Activated CD4-positive, alpha-beta T cell treated with anti-CD3 and anti-CD28 coated beads for 36 hours (primary cell): Measurements from ENCODE around the gene EN1. TPM values are rescaled to one million over a fixed set of nuclear protein-coding genes. Genes with fewer than 3 reads are reported as not detected.

Experiments
- ATAC-seq: fragments of 200-7000 bp; cut with Tn5 transposase; one replicate; pipeline ENCODE4 v1.10.0; 2021; ENCODE audit warnings: mild to moderate bottlenecking, moderate library complexity
- CTCF ChIA-PET: fragments of 350-600 bp; sonication (Branson Sonifier 250); formaldehyde crosslinking; loops from one replicate; lab custom pipeline; 2021; ENCODE audit warnings: antibody characterized with exemption; lab: Charles Lee
- POLR2A ChIA-PET: fragments of 350-600 bp; sonication (Branson Sonifier 250); formaldehyde crosslinking; loops from one replicate; lab custom pipeline; 2021; ENCODE audit warnings: antibody characterized with exemption, inconsistent platforms; lab: Charles Lee
- DNase-seq: peaks from one replicate; pipeline ENCODE4 v3.0.0-alpha.2; 2020
- H3K27ac Mint-ChIP-seq: one replicate; pipeline ENCODE4 v1.8.0; 2021; ENCODE audit warnings: mixed read lengths
- H3K27me3 Mint-ChIP-seq: one replicate; pipeline ENCODE4 v1.8.0; 2021; ENCODE audit warnings: mixed read lengths
- H3K36me3 Mint-ChIP-seq: one replicate; pipeline ENCODE4 v1.8.0; 2021; ENCODE audit warnings: low read depth, mixed read lengths
- H3K4me1 Mint-ChIP-seq: one replicate; pipeline ENCODE4 v1.8.0; 2021; ENCODE audit warnings: mixed read lengths
- H3K4me3 Mint-ChIP-seq: one replicate; pipeline ENCODE4 v1.8.0; 2021; ENCODE audit warnings: mild to moderate bottlenecking, moderate library complexity, mixed read lengths
- H3K9me3 Mint-ChIP-seq: one replicate; pipeline ENCODE4 v1.8.0; 2021; ENCODE audit warnings: low read depth, mixed read lengths
- intact Hi-C, 2 experiments: fragments of 100-400 bp; cut with DNase I in 1 of 2; cut with micrococcal nuclease in 1 of 2; formaldehyde crosslinking; loops; one replicate each; pipeline versions ENCODE4 v1.14.2 to v1.15.1; 2022 to 2024; cut with DNase I, micrococcal nuclease
- total RNA-seq, 2 experiments: library from RNA; stranded (reverse); gene quantifications; one replicate each; pipeline ENCODE4 v1.2.3, GENCODE V29; 2021

EN1 gene
- total RNA-seq, 2 experiments from 2014 or later: not detected

DNA sequence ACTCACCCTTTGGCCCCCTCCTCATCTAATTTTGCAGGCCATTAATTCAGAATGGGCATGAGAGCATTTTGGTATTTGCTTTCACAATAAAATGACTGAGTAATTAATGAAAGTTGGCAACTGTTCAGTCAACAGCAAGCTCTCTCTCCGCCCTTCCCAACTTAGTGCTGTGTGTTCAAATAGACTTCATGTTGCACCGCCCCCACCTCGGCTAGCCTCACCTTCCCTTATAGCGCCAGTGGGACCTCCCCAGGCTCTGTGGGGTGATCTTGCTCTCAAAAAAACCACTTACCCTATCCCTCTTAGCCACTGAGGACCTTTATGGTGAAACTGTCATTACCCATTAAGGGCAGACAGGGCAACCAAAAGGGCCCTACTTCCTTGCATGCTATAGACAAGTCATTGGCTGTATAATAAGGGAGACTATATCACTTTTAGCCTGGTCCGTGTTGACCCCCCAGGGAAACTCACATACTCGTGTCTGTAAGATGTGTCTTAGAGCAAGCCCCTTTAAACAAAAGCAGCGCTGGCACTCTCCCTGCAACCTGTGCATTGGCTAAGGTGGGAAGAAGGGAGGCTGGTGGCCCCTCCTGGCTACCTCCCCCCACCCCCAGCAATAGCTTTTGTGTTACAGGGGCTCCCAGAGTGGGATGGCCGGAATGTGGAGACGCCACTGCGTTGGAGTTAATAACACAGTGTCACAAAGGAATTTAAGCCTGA lies 15.2 kb downstream of the EN1 start:
- CTCF ChIA-PET: no interaction called here
- POLR2A ChIA-PET: no interaction called here
- H3K36me3 Mint-ChIP-seq: no peaks in the 10 kb centered on the region

DNA sequence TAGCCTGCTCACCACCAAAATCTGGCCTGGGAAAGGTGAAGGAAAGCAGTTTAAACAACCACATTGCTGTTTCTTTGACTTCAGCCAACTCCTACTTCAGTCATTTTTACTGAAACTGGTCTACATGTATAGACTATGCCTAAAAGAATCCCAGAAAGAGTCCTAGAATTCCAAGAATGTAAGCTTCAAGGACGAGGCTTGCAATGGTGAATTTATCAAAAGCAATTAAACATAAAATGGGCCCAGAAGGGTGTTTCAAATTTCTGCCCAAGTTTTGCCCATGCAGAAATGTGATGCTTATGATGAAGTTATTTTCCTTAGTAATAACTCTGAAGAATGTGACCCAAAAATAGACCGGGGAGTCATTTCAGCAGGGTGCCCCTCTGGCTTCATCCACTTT lies 16.6 kb downstream of the EN1 start:
- H3K9me3 Mint-ChIP-seq: no peaks in the 10 kb centered on the region
- H3K27ac Mint-ChIP-seq: no peak overlapping the region
- H3K4me1 Mint-ChIP-seq: peaks cover 9% of the 10 kb centered on the region
- ChIA-PET POLR2A (no interaction called here), CTCF (no interaction called here)
- no peaks in the 10 kb centered on the region for H3K36me3 Mint-ChIP-seq
- H3K4me3 Mint-ChIP-seq: no peak overlapping the region
- DNase-seq: no peak
- ATAC-seq: no peak
- intact Hi-C loops: no loop called here
- H3K27me3 Mint-ChIP-seq: peaks cover 62% of the 10 kb centered on the region

More for the DNA sequence above, 15.2 kb downstream of the EN1 start:
- Mint-ChIP-seq H3K4me3 (no peak overlapping the region), H3K9me3 (no peaks in the 10 kb centered on the region), H3K27ac (no peak overlapping the region), H3K4me1 (peaks cover 9% of the 10 kb centered on the region), H3K27me3 (peaks cover 69% of the 10 kb centered on the region)
- no peak for DNase-seq
- no peak for ATAC-seq
- intact Hi-C loops: loop anchor here in 1 of 2 experiments (2.0 kb wide), 1 partner anchor 19 kb away; no protein-coding TSS in a partner anchor

DNA sequence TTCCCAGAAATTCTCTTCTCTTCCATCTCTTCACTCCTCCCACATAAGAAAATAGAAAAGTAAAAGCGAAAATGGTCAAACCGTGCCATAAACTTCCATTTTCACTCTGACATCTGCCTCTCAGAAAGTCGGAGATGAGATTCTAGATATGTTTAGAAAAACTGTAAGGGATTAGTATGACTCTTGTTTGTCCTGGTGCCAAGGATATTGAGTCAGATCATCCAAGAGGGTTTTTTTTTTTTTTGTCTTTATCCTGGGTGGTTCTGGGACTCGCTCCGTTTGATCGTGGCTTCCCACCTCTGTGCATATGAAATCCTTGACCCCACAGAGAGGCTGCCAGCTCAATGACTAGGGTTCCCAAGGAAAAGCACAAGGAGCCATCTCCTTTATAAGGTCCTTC lies 17.3 kb downstream of the EN1 start:
- ATAC-seq (no peak), DNase-seq (no peak)
- Mint-ChIP-seq H3K9me3 (no peaks in the 10 kb centered on the region), H3K27ac (no peak overlapping the region), H3K4me3 (no peak overlapping the region), H3K4me1 (peaks cover 5% of the 10 kb centered on the region), H3K27me3 (peaks cover 64% of the 10 kb centered on the region), H3K36me3 (no peaks in the 10 kb centered on the region)
- CTCF ChIA-PET: no interaction called here
- intact Hi-C loops: no loop called here
- POLR2A ChIA-PET: no interaction called here

DNA sequence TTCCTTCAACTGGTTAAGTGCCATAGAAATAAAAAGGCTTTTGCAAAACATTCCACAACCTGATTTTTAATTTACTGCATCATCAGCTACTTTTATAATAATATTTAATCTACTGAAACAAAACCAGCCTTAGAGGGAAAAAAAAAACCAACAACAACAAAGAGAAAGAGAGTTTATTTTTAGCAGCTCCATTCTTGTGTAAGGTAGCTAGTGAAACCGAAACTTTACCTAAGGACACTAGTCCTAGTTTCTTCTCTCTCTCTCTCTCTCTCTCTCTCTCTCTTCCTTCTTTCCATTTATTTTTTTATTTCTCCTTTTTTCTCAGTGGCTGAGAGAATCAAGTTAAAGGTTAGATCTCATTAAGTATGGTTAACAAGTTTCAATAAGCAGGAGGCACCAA lies 21.4 kb downstream of the EN1 start:
- Mint-ChIP-seq H3K36me3 (no peaks in the 10 kb centered on the region), H3K27me3 (peaks cover 51% of the 10 kb centered on the region), H3K27ac (no peak overlapping the region), H3K9me3 (no peaks in the 10 kb centered on the region), H3K4me1 (peaks cover 3% of the 10 kb centered on the region), H3K4me3 (no peak overlapping the region)
- ChIA-PET POLR2A (no interaction called here), CTCF (no interaction called here)
- DNase-seq (no peak), ATAC-seq (no peak)
- intact Hi-C loops: no loop called here

DNA sequence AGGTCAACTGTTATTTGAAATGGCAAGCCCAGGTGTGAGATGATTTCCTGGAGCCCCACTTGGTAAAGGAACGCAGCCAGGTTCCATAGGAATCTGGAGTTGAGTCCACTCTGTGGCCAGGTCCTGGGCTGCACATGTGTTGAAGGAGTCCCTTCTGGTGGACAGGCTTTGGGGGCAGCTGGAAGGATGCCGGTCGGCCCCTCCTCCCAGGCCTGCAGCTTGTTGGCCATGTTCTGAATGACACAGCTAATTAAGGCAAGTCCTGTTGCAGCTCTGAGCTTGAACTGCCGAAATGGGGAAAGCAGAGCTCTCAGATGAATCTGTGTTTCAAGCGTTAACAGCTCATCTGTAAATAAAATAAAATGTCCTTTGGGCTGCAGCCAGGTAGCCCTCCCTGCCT lies 23.8 kb downstream of the EN1 start:
- H3K4me1 Mint-ChIP-seq: peaks cover 3% of the 10 kb centered on the region
- H3K9me3 Mint-ChIP-seq: no peaks in the 10 kb centered on the region
- DNase-seq (no peak), ATAC-seq (no peak)
- intact Hi-C loops: no loop called here
- peaks cover 52% of the 10 kb centered on the region for H3K27me3 Mint-ChIP-seq
- CTCF ChIA-PET: interaction anchor here (0.8 kb wide), 1 partner anchor 32 kb away, joined by 3 read pairs; no protein-coding TSS in a partner anchor
- POLR2A ChIA-PET: no interaction called here
- H3K4me3 Mint-ChIP-seq: no peak overlapping the region
- no peaks in the 10 kb centered on the region for H3K36me3 Mint-ChIP-seq
- no peak overlapping the region for H3K27ac Mint-ChIP-seq

DNA sequence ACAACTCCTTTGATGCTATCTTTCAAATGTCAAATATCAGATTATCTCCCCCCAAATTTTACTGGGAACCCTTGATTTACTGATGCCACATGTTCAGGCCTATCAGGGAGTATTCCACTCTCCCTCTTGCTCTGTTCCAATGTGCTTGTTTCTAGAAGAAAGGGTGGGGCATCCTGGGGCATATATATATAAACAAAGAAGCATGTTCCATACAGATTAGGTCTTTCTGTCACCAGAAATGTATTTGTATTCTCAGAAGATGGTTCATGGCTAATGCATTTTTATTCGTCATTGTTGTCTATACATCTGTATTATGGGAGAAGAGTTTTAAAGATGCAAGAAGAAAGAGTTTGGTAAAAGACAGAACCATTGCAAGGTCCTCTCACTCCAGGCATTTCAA lies 24.9 kb downstream of the EN1 start:
- peaks cover 54% of the 10 kb centered on the region for H3K27me3 Mint-ChIP-seq
- no peak overlapping the region for H3K27ac Mint-ChIP-seq
- H3K4me3 Mint-ChIP-seq: no peak overlapping the region
- DNase-seq: no peak
- ChIA-PET POLR2A (no interaction called here), CTCF (no interaction called here)
- no peaks in the 10 kb centered on the region for H3K9me3 Mint-ChIP-seq
- peaks cover 3% of the 10 kb centered on the region for H3K4me1 Mint-ChIP-seq
- no peaks in the 10 kb centered on the region for H3K36me3 Mint-ChIP-seq
- intact Hi-C loops: no loop called here
- no peak for ATAC-seq

DNA sequence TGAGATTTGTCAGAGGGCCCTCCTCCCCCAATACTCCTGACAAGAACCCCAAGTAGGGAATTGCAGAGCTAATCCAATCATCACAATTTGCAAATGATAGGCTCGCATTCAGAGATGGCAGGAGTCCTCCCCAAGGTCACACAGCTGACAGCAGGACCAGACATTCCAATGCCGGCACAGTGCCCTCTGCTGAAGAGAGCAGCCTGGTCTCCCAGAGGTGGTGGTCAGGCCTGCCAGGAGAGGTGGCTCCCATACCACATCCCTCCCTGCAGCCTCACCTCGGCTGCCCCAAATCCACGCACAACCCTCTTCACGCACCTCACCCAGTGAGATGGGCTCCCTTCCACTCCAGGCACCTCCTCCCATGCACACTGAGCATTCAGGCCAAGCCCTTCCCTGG lies 25.4 kb downstream of the EN1 start:
- POLR2A ChIA-PET: no interaction called here
- no peak overlapping the region for H3K27ac Mint-ChIP-seq
- CTCF ChIA-PET: no interaction called here
- DNase-seq (no peak), ATAC-seq (no peak)
- peaks cover 3% of the 10 kb centered on the region for H3K4me1 Mint-ChIP-seq
- no peak overlapping the region for H3K4me3 Mint-ChIP-seq
- no peaks in the 10 kb centered on the region for H3K9me3 Mint-ChIP-seq
- H3K27me3 Mint-ChIP-seq: peaks cover 58% of the 10 kb centered on the region
- intact Hi-C loops: no loop called here
- no peaks in the 10 kb centered on the region for H3K36me3 Mint-ChIP-seq

DNA sequence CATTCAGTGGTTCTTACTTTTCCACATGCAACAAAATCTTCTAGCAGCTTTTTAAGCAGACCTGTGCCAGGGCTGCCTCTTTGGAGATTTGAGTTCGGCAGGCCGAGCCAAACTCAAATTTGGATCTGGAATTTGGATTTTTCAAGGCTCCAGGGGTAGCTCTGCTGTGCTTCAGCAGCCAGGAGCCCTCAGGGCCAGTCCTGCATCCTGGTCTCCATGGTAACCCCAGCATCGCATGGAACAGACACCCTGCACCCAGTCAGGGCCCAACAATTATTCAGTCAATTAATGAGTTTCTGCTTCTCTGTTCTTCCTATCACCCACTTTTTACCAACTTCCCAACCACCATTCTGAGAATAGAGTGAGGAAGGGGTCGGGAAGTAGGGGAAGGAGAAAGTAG lies 30.0 kb downstream of the EN1 start:
- intact Hi-C loops: no loop called here
- no peak overlapping the region for H3K4me3 Mint-ChIP-seq

DNA sequence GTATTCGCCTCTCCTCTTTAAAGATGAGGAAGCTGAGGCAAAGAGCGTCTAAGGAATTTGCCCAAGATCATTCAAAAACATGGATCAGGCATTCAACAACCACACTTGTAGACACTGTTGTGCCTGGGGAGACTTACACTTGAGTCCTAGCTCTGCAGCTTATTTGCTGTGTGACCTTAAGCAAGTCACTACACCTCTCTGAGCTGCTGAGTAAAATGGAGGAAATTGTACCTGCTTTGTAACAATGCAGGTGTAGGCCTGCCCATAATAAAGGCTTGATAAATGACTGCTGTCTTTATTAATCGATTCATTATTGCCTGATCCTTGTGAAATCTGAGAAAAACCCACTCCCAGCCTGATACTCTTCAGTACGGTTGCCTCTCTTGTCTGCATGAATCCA lies 30.8 kb downstream of the EN1 start:
- H3K4me1 Mint-ChIP-seq: no peaks in the 10 kb centered on the region
- DNase-seq (no peak), ATAC-seq (no peak)
- no peak overlapping the region for H3K27ac Mint-ChIP-seq
- H3K27me3 Mint-ChIP-seq: peaks cover 50% of the 10 kb centered on the region
- no peaks in the 10 kb centered on the region for H3K9me3 Mint-ChIP-seq
- CTCF ChIA-PET: interaction anchor here (1.0 kb wide), 1 partner anchor 39 kb away, joined by 3 read pairs; no protein-coding TSS in a partner anchor
- POLR2A ChIA-PET: no interaction called here
- H3K4me3 Mint-ChIP-seq: no peak overlapping the region
- intact Hi-C loops: no loop called here
- no peaks in the 10 kb centered on the region for H3K36me3 Mint-ChIP-seq

More for the DNA sequence above, 30.0 kb downstream of the EN1 start:
- DNase-seq: no peak
- ChIA-PET POLR2A (no interaction called here), CTCF (no interaction called here)
- no peaks in the 10 kb centered on the region for H3K36me3 Mint-ChIP-seq
- no peak for ATAC-seq
- H3K27me3 Mint-ChIP-seq: peaks cover 49% of the 10 kb centered on the region
- H3K27ac Mint-ChIP-seq: no peak overlapping the region
- no peaks in the 10 kb centered on the region for H3K4me1 Mint-ChIP-seq
- H3K9me3 Mint-ChIP-seq: no peaks in the 10 kb centered on the region

DNA sequence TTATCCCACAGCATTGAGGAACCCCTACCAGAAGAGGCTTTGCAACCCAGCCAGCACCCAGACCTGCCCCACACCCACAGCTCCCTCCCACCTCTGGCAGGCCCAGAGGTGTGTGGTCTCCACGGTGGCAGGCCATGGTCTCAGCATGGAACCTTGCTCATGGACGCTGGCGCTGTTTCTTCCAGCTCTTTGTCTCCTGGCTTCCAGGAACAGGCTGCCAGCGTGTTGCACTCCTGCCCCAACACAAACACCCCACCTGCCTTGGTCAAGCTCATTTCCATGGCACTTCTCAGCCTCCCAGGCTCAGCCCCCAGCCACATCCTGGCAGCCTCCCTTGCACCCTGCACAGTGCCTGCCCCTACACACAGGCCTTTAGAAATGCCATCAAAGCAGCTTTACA lies 31.7 kb downstream of the EN1 start:
- ChIA-PET POLR2A (no interaction called here), CTCF (interaction anchor here (1.0 kb wide), 1 partner anchor 39 kb away, joined by 3 read pairs; no protein-coding TSS in a partner anchor)
- Mint-ChIP-seq H3K4me1 (no peaks in the 10 kb centered on the region), H3K9me3 (no peaks in the 10 kb centered on the region), H3K4me3 (no peak overlapping the region), H3K27ac (no peak overlapping the region), H3K27me3 (peaks cover 51% of the 10 kb centered on the region), H3K36me3 (no peaks in the 10 kb centered on the region)
- intact Hi-C loops: no loop called here
- ATAC-seq: no peak
- DNase-seq: no peak

DNA sequence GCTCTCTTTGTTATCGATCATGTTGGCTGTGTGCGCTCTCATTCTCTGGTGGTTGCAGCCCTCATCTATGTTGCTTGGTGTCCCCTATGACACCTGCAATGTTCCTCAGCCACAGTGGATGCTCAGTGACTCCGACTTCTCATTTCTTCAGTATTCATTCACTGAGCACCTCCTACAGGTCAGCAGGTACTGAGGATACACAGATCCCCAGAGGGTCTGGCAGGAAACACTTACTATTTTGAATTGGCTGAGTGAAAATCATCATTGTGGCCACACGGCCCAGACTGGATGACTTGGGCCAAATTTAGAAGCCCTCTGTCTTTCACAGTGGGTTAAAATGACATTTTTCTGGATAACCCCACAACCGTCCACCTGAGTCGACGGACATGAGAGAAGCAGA lies 32.1 kb downstream of the EN1 start:
- no peak for ATAC-seq
- intact Hi-C loops: no loop called here
- Mint-ChIP-seq H3K27ac (no peak overlapping the region), H3K4me3 (no peak overlapping the region), H3K27me3 (peaks cover 51% of the 10 kb centered on the region), H3K36me3 (no peaks in the 10 kb centered on the region), H3K4me1 (no peaks in the 10 kb centered on the region), H3K9me3 (no peaks in the 10 kb centered on the region)
- ChIA-PET CTCF (no interaction called here), POLR2A (no interaction called here)
- DNase-seq: no peak

DNA sequence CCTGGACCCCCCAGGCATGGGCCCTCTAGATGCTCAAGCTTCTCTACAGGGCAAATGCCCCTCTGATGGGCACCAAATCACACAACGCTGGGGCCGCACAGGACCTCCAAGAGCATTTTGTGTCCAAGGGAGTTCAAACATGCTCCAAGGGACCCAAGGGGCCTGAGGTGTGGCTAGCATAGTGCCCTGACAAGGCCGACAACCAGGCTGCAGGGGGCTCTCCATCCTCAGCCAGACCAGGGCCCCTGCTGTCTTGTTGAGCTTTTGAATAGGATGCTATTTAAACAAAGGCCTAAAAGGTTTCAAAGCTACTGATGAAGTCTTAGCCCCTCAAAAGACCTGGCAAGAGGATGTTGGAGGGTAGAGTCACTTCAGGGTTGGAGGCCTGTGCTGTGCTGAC lies 33.1 kb downstream of the EN1 start:
- Mint-ChIP-seq H3K27me3 (peaks cover 50% of the 10 kb centered on the region), H3K9me3 (no peaks in the 10 kb centered on the region), H3K4me3 (no peak overlapping the region), H3K27ac (no peak overlapping the region), H3K4me1 (no peaks in the 10 kb centered on the region), H3K36me3 (no peaks in the 10 kb centered on the region)
- no peak for ATAC-seq
- DNase-seq: no peak
- CTCF ChIA-PET: interaction anchor here (0.7 kb wide), 1 partner anchor 103 kb away, joined by 3 read pairs; no protein-coding TSS in a partner anchor
- POLR2A ChIA-PET: no interaction called here
- intact Hi-C loops: no loop called here
